GM18519 (cell line): ENCODE measurements around the gene HINT2.

Experiments used
- ATAC-seq: cut with Tn5 transposase; IDR thresholded peaks from one replicate; pipeline ENCODE4 v1.9.1; 2021; ENCODE audit warnings: mild to moderate bottlenecking, moderate library complexity; ENCODE audit not compliant: unreplicated experiment, low FRiP score

The HINT2 gene

DNA sequence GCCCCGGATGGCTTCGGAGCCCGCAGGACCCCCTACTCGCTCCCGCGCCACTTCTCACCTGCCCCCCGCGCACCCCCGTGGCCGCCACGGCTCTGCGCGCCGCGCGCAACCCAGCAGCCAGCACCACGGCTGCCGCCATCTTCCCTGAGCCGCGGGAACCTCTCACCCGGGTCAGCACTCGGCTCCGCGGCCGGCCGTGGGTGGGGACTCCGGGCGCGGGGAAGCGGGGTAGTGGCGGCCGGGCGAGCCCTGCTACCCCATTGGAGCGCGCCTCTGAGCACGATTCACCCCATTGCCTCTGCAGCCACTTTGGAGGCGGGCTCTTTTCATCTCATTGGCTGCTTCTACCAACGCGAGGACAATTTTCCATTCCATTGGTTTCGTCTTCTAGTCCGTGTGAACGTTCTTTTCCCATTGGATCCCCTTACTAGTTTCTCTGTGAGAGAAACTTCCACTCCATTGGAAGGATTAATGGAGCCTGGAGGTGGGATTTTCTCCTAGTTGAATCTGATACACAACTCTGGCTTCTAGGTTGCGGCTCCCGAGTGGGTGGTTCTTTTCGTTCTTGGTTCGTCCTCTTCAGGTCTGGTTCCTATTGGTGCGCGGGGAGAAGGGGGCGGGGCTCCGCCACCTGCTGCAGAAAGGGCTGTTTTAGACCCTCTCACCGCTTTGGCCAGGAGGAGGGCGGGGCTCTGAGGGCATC is at the start of gene HINT2:
HINT2 (minus strand) TSS at position 202 of the 703 bp plus-strand sequence; CDS start at position 139, 63 bp downstream.
- peak; percentile 51 for ATAC-seq

DNA sequence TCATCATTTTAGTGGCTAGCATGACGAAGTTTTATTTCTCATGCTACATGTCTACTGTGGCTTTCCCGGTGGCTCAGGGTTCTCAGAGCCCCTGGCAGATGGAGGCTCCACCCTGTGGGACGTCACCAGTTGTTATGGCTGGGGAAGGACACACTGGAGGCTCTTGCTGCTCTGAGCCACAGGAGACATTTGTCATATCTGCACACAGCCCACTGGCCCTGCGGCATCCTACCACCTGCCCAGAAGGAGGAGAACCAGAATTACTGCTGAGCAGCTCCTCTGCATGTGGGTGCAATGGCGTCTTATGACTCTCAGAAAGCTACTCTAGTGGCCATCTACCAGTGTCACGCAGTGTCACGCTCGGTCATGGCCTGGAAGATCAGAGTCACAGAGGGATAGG is 48.7 kb upstream of the HINT2 start:
- ATAC-seq, result no peak

DNA sequence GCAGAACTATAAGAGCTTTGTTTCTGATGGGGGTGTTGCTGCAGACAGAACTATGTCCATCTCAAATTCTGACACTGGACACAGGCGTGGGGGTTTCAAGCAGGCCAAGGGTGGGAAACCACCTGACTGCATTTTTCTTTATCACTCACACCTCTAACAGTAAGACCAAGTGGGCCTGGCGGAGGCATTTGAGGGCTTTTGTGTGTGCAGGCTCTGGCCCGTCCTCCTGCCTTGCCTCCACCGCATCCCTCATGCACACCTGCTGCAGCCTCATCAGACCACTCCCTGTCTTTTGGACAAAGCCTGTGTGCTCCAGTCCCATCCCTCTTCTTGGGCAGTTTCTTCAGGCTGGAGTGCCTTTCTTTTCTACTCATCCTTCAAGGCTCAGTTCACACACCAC is 47.5 kb upstream of the HINT2 start:
- ATAC-seq, result no peak

DNA sequence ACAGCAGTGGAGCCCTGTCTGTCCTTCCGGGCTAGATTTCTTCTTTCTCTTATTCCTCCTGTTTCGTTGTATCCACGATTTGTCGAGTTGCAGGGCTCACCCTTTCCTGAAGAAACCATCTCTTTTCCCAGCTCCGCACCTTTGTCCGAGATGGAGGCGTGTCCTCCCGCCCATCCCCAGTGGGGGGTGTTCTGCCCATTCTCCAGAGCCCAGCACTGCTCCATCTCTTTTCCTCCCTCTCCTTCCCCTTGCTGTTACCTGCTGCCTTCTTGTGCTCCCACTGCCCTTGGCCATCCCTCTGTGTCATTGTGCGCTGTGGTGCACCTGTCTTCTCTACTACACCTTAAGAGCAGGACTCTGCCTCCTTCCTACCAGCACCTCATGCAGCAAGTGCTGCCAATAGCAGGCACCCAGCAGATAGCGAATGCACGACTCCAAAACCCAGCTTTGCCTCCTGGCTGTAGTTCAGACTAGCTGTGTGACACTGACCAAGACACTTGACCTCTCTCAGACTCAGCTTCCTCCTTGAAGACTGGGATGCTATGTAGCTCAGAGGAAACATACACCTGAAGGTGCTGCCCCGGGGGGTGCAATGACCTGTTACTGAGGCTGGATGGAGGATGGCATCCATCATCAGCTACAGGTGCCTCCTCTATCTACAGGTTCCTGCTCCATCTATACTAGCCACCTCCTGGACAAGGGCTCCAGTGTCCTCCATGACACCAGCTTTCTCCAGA is 46.5 kb upstream of the HINT2 start:
- no peak for ATAC-seq

DNA sequence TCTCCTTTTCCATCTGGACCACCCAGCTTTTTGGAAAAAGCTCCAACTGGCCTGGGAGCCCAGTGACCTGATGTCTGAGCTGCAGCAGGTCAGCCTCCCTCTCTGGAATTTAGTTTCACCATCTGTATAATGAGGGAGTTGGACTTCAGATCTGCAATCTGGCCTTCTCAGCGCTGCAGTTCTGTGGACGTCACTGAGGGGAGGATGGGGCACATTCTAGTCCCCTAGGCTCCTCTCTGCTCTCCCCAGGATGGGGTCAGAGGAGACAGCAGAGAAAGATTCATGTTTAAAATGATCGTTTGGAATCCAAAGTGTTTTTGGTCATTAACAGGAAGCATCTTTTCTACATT is 45.1 kb upstream of the HINT2 start:
- ATAC-seq, result no peak

DNA sequence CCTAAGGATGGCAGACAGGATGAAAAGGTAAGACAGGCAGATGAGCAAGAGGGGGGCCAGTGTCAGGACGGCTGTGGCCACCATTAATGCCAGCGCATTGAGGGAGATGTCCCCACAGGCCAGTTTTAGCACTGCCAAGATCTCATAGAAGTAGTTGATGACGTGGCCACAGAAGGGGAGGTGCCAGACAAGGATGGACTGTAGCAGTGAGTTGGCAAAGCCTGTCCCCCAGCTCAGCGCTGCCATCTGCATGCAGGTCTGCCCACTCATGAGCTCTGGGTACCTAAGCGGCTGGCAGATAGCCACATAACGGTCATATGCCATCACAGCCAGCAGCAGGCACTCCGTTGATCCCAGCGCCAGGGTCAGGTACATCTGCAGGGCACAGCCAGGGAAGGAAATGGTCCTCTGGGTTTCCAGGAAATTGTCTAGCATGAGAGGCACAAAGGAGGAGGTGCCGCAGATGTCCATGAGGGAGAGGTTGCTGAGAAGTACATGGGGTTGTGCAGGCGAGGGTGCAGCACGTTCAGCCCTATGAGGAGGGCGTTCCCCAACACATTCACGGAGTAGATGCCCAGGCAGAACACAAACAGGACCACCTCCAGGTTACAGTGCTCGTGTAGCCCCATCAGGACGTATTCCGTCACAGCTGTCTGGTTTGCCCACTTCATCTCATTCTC is 44.6 kb upstream of the HINT2 start:
- ATAC-seq, result no peak

DNA sequence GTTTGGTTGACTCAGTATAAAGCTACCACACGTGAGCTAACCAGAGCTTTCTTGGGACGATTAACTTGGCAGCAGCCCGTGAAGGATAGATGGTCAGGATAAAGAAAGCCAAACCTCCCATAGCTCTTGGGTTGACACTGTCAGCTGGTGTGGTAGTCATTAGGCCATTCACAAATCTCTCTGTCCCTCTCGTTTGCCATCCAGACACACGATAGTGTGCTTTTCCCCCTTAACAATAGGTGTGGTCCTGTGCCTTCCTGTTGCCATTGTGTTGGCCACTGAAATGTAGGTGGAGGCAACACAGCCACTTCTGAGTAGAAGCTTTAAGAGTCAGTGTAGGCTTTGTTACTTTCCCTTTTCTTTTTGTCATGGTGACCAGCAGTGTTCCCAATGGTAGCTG is 43.6 kb upstream of the HINT2 start:
- no peak for ATAC-seq

DNA sequence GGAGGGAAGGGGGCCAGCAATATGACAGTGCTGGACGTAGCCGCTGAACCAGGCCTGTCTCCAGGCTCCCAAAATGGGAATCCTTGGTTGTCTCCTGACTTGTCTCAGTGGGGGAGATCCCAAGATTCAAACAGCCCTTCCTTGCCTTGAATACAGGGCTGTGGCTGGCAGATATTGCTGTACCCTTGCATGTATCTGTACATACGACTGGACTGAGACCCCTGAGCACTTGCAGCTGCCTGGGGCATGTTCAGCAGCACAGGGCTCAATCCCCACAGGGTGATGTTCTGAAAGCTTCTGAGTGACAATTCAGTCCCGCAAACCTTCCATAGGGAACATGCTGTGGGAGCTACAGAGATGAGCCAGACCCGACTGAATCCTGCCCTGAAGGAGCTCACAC is 42.0 kb upstream of the HINT2 start:
- ATAC-seq, result no peak

DNA sequence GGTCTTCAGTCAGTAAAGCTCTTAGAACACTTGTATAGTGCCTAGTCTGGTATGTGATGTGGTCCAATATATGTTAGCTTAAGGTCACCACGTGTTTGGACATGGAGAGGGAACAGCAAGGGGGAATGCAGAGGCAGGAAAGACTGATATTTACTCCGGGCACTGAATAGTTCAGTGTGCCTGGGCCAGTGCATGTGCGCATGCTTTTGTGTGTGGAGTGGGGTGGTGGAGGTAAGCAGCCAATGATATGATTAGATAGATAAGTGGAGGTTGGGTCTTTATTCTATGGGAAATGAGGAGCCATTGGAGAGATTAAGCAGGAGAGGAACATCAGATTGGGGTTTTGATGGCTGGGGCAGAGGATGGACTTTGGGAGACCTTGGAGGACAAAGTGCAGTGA is 41.4 kb upstream of the HINT2 start:
- no peak for ATAC-seq

DNA sequence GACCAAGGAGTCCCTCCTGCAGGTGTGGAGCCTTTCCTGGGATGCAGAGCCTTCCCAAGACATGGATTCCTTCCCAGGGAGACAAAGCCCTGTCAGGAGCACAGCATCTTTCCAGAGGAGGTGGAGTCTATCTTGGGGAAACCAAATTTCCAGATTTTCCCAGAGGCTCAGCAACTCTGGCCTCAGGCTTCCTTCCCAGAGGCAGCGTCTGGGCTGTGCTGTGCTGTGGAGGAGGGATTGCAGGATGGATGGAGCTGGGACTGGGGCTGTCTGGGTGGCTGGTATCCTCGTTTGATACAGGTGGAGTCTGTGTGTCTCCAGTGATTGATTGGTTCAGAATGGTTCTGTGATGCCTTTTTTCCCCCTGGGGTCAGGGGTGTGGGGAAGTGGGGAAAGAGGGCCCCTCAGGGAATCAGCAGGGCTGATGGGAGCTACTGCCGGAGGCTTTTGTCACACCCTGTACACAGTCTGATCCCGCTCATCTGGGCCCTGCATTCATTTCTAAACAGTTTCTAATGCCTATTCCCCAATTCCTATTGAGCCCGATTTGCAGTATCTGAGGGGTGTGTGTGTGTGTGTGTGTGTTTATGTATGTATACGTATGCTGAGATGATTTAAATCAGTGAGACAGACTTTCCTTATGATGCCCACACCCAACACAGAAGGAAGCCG is 39.4 kb upstream of the HINT2 start:
- no peak for ATAC-seq

DNA sequence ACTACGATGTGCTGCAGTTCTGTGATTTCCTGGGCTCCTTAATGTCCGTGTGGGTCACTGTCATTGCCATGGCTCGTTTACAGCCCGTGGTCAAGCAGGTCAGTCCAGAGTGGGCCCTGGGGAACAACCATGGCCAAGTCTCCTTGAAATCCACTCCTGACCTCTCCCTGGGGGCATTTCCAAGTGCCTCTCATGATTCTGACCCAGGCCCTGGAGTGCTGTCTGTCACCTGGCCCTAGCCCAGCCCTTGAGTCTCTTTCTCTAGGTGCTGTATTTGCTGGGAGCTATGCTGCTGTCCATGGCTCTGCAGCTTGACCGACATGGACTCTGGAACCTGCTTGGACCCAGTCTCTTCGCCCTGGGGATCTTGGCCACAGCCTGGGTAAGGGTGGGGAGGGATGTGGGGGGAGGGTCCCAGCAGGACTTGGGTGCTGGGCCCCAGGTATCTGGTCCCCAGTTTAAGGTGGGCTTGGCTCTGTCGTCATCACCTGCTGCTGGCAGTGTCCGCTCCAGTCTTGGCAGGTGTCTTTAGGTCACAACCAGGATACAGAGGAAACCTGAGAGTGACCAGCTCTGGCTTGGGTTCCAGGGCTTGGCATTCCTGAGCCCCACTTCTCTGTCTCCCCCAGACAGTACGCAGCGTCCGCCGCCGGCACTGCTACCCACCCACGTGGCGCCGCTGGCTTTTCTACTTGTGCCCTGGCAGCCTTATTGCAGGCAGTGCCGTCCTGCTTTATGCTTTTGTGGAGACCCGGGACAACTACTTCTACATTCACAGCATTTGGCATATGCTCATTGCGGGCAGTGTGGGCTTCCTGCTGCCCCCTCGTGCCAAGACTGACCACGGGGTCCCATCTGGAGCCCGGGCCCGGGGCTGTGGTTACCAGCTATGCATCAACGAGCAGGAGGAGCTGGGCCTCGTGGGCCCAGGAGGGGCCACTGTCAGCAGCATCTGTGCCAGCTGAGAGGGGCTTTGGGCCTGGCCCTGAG is 38.3 kb upstream of the HINT2 start:
- ATAC-seq, result no peak

DNA sequence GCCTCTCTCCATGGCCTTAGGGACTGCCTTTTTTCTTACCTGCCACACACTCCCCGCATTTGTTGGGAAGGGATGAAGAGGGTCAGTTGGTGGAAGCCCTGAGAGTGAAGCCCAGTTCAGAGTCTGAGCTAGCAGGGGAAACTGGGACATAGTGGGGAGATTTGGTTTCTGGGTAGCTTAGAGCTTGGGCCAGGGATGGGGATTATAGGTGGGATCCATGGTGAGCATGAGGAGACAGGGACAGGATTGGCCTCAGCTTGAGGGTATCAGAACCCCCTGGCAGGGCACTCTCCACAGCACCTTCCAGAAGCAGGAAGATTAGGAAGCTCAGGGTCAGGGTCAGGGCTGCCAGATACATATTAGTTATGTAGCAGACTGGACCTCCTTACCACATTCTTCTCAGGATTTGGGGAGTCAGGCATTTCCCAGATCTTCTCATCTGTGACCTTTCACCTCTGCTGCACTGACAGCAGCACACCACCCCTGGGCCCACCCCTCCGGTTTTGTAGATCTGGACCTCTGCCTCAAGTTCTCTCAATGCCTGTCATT is 37.5 kb upstream of the HINT2 start:
- ATAC-seq, result no peak

DNA sequence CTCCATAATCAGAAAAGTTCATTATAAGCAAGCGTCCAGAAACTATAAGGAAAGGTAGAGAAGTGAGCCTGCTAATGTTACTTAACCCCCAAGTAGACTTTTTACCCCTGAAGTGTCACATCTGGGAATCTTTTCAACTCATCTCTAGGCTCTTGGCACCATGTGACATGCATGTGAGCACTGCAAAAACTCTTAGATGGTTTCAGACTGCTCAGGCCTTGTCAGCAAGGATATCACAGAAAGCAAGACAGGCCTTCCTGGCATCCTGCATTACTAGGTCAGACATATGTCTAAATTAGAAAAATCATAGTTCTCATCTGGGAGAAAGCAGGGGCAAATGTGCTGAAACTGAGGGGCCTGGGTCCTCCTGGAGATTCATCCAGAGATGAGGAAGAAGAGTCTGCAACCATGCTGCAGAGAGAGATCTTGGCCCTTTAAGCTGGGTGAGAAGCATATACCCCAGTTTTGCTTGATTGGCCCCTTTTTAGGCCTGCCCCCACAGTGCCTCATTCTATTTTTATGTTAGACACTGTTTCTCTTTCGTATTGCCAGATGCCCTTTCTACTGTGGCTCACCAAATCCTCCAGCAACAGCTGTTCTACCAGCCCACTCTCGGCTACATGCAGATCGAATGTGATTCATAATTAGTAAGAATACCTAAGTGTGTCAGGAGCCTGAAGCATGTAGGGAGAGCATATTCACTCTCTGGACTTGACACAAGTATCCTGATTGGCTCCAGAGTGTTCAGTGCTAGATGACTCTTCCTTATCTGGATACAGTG is 33.1 kb upstream of the HINT2 start:
- ATAC-seq, result peak; percentile 71

DNA sequence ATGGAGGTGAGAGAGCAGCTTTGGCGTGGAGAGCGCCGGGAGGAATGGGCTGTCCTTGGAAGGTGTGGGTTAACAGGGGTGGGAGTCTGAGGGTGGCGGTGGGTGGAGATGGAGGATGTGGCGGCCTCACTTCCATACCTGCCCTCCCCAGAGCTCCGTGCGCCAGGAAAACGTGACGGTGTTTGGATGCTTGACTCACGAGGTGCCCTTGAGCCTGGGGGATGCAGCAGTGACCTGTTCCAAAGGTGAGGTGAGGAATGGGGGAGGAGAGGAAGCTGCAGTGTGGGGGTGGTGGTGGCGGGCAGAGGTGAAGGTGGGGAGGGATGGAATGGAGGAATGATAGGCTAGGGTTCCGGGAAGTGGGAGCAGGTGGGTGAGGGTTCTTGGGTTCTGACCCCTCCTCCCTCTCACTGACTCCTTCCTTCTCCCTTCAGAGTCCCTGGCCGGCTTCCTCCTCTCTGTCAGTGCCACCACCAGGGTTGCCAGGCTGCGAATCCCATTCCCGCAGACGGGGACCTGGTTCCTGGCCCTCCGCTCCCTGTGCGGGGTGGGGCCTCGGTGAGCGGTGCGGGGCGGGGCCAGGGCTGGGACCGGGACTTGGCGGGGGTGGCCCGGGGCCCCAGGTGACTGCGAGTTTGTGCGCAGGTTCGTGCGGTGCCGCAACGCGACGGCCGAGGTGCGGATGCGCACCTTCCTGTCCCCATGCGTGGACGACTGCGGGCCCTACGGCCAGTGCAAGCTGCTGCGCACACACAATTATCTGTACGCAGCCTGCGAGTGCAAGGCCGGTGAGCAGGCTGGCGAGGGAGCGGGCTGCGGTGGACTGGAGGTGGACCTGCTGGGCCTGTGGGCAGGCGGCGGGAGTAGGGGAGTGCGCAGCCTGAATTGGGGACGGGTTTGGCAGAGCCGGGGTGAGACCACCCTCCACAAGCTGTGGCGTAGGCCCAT is 31.3 kb upstream of the HINT2 start:
- ATAC-seq, result no peak

DNA sequence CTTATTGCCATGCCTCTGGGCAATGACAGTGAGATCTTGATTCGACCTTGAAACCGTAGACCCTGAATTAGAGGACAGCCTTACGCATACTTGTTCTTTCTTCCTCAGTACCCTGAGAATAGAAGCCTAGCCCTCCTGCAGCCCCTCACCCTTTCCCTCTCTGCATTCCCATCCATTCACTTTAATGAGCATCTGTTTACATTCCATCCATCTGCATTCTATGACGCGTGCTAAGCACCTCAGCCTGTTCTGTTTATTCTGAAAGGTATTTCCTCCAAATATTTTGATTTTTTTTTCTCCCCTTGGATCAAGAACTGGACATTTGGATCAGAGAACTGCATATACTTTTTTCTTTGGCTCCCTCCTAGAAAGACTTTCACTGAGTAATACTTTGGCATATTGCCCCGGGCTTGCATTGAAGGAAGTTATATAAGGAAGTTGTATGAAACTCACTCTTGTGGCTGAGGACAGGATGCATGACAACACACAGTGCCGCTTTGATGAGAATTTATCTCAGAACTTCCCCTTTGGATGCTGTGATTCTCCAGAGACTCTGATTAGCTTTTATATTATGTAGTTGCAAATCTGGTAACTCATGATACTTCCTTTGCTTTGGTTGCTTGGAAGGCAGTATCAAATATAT is 29.9 kb upstream of the HINT2 start:
- ATAC-seq, result no peak

DNA sequence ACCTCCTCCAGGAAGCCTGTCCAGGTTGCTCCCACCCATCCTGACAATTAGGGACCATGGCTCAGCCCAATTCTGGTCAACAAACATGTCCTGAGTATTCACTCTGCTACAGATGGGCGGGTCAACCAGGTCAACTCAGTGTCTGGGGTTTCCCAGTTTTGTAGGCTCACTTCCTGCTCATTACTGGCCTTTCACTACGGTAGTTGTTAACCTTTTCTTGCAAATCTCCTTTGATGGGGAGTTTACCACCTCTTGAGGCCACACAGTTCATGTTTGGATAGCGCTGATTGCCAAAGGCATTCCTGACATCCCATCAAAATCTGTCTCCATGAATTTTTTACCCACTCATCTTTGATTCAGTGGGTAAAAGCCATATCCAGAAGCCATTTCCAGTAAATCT is 28.0 kb upstream of the HINT2 start:
- no peak for ATAC-seq

DNA sequence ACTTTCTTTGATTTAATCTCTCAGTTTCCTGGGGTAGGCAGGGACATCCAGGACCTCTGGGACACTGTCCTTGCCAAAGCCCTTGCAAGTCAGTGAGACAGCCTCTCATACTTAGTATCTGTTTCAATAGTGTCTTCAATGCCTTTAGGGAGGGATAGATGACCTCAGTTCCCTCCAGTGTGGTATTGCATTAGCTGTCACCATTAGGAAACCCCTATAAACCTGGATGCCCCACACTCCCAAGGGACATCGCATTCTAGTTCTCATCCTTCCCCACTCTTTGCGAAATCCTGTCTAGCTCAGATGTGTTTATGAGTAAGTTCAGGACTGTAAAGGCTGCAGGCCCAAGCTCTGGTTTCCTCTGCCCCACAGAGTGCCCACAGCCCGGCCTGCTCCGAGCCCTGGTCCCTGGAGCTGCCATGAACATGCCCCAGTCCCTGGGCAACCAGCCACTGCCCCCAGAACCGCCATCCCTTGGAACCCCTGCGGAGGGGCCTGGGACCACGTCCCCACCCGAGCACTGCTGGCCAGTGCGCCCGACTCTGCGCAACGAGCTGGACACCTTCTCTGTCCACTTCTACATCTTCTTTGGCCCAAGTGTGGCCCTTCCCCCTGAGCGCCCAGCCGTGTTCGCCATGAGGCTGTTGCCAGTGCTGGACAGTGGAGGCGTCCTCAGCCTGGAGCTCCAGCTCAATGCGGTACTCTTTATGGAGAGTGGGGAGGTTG is 27.3 kb upstream of the HINT2 start:
- no peak for ATAC-seq
